GM15510 (cell line): Measurements from ENCODE around the gene AATF.

ENCODE experiments used
- POLR2A ChIP-seq: IDR thresholded peaks from 3 replicates; pipeline ENCODE4 v1.6.1; 2011; ENCODE audit warnings: borderline replicate concordance; ENCODE audit not compliant: insufficient read length; ENCODE audit errors: extremely low read depth

Gene AATF

GRCh38 chr17:36942019-36942599, 6.6 kb upstream of the AATF start:
- no peak for TF ChIP-seq POLR2A

DNA sequence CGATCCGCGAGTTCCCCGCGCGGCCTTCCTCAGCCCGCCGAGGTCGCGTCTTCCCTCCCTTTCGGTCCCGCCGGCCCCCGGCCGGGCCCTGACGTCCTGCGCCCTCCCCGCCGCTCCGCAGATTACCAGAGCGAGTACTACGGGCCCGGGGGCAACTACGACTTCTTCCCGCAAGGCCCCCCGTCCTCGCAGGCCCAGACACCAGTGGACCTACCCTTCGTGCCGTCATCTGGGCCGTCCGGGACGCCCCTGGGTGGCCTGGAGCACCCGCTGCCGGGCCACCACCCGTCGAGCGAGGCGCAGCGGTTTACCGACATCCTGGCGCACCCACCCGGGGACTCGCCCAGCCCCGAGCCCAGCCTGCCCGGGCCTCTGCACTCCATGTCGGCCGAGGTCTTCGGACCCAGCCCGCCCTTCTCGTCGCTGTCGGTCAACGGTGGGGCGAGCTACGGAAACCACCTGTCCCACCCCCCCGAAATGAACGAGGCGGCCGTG, 6.1 kb upstream of the AATF start:
- TF ChIP-seq POLR2A = no peak

DNA sequence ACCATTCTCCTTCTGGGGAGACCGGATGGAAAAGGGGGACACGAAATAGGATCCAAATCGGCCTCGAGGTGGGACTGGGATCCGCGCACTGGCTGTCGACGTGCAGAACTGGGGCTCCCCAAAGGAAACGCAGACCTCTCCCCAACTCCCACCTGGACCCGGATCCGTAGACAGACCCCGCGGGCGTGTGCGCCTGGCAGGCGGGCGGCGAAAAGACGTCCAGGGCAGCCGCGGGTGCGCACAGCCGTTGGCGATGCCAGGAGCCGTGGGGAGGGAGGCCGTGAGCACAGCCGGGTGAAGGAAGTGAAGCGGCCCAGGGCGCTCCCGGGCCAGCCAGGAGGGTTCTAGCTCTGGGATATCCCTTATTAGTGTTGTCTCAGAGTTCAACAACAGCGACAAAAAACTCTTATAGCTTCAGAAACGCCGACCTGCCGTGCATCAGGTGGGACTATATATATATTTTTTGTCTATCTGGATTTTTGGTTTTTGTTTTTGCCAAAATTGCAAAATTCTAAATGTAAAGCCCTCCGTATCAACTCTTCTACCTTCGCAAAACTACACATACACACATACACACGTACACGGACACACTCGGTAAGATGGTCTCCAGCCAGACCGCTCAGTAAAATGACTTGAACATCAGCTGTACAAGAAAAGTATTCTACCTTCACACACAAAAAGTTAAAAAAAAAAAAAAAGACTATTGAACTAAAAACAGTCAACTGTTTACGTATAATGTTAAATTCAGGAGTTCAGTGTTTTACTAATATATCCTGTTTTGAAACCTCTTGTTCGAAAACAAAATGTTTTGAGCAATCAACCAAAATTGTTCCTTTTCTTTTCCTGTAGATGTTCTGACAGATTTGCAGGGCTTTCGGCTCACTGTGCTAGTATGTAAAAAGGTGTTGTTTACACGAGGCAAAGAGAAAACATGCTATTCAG, 5.2 kb upstream of the AATF start:
- no peak for TF ChIP-seq POLR2A

GRCh38 chr17:36944553-36944952, 4.2 kb upstream of the AATF start:
- no peak for TF ChIP-seq POLR2A

- TF ChIP-seq POLR2A = no peak
These were observed 3.6 kb upstream of the AATF start for GRCh38 chr17:36945140-36945539.

- TF ChIP-seq POLR2A = no peak
These were observed 2.6 kb upstream of the AATF start for GRCh38 chr17:36945959-36946725.

GRCh38 chr17:36946726-36947091, 2.0 kb upstream of the AATF start:
- no peak for TF ChIP-seq POLR2A

- no peak for TF ChIP-seq POLR2A
These were observed 635 bp upstream of the AATF start for GRCh38 chr17:36947922-36948716.

- no peak for TF ChIP-seq POLR2A
These were observed 740 bp downstream of the AATF start for GRCh38 chr17:36949461-36949927.

DNA sequence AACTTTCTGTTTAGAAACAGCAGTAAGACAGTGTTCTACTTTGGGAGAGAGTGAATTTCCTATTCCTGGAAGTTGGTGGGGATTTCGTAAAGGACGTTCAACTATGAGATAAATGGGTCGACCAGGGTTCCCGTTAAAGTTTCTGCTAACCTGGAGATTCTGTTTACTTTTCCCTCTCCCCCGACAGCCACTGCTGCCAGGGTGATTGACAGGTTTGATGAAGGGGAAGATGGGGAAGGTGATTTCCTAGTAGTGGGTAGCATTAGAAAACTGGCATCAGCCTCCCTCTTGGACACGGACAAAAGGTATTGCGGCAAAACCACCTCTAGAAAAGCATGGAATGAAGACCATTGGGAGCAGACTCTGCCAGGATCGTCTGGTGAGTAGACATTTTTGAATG, 1.3 kb downstream of the AATF start:
- TF ChIP-seq POLR2A = no peak

DNA sequence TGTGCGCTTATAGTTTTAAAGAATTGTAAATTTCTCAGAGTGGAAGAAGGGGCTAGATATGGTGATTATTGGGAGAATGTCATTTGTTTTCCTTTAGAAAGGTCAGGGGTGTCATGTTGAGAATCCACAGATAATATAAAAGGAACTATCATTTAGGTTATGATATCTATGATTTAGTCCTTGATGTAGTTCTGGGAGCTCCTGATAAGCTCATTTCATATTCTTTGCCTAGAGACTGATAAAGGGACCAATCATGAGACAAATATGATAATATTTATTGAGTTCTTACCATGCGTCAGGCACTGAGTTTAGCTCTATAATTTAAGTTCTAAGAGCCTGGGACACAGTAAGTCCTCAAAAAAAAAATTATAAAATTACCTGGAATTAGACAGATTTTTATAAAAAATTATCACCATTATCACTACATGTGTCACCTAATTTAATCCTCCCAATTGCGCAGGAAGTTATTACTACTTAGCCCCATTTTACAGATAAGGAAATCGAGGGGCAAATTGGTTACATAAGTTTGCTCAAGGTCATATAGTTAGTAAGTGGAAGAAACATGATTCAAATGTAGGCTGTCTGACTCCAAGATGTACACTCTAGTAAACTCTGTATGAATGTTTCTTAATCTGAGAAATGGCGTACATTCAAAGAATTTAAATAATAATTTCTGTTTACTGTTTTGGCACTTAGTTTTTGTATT, 2.5 kb downstream of the AATF start:
- no peak for TF ChIP-seq POLR2A

DNA sequence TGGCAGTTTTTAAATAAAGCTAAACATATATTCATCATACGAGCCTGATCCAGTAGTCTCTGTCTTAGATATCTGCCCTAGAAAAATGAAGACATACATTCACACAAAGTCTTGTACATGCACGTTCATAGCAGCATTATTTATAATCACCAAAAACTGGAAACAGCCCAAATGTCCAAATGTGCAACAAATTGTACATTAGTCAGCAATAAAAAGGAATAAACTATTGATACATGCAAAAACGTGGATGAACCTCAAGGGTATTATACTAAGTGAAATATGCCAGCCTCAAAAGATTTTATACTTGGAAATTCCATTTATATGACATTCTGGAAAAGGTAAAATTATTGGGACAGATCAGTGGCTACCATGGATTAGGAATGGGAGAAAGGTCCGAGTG, 22.8 kb downstream of the AATF start:
- no peak for TF ChIP-seq POLR2A

GRCh38 chr17:36972186-36972700, 23.5 kb downstream of the AATF start:
- TF ChIP-seq POLR2A = no peak
